ENCODE data around the gene LCE1C. TPM values are rescaled to one million over a fixed set of nuclear protein-coding genes. Genes with fewer than 3 reads are reported as not detected.

Gene LCE1C
- total and polyA plus RNA-seq, 2 of the 4 experiments (the other 2 are of a cell fraction): not detected

DNA sequence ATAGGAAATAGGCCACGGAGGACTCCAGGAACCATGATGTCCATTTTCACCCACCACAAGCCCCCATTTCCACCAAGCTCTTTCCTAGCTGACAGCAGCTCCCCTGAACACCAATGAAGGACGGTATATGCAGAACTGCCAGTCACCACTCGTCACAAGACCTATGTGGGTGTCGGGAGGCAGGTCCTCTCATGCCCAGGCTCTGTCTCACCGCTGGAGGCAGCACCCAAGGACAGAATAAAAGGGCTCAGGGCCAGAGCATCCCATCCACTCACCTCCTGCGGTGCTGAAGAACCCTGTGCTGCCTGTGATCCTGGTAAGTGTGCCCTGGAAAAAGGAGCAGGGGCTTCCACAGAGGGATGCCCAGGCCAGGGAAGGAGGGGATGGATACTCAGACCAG, 31.6 kb downstream of the LCE1C start, which contains the start of gene LCE1F:
LCE1F (plus strand) TSS at position 266 of the 400 bp plus-strand sequence. CDS start 1,232 bp downstream, outside the sequence.
- ATAC-seq (ENCODE audit: low read depth) (no peak), DNase-seq (no peak)
- Histone ChIP-seq H4K20me1 (ENCODE audit: insufficient read depth, low read length) (no peaks in the 10 kb centered on the region), H3K23ac (ENCODE audit: low read depth, low read length) (no peak within 1 kb of the TSS), H3K9me1 (ENCODE audit: insufficient read depth, low read length) (no peaks in the 10 kb centered on the region), H2AK5ac (ENCODE audit: low read depth, low read length) (no peak within 1 kb of the TSS), H3K9me3 (ENCODE audit: control insufficient read depth, insufficient read depth, low read length) (no peaks in the 10 kb centered on the region), H3K79me1 (ENCODE audit: low read depth in 1 of 2, low read length in 2 of 2) (no peaks in the 10 kb centered on the region), H2AFZ (replicated peaks; ENCODE audit: low read length, poor library complexity) (no peak within 1 kb of the TSS), H3K27ac (ENCODE audit: insufficient read depth, low read length) (no peak within 1 kb of the TSS), H3K27me3 (ENCODE audit: control insufficient read depth, insufficient read depth, low read length) (no peaks in the 10 kb centered on the region), H2BK20ac (ENCODE audit: low read depth, low read length) (no peak within 1 kb of the TSS), H3K4ac (ENCODE audit: low read depth, low read length) (no peak within 1 kb of the TSS), H2BK15ac (ENCODE audit: low read depth, low read length) (no peak within 1 kb of the TSS), H3K14ac (replicated peaks; ENCODE audit: low read depth, low read length) (no peak within 1 kb of the TSS), H3K36me3 (ENCODE audit: control insufficient read depth, insufficient read depth, low read length) (no peaks in the 10 kb centered on the region), H4K91ac (ENCODE audit: insufficient read depth, low read depth, low read length) (no peak within 1 kb of the TSS), H3K18ac (ENCODE audit: low read depth, low read length) (no peak within 1 kb of the TSS), H3K4me2 (ENCODE audit: low read depth, low read length) (no peak within 1 kb of the TSS), H3K56ac (ENCODE audit: extremely low read depth, insufficient read depth, low read length) (no peak within 1 kb of the TSS), H3K4me3 (ENCODE audit: insufficient read depth, low read depth, low read length) (no peak within 1 kb of the TSS), H3K4me1 (ENCODE audit: control insufficient read depth, insufficient read depth, low read length) (no peaks in the 10 kb centered on the region), H2BK120ac (ENCODE audit: low read depth, low read length) (no peak within 1 kb of the TSS), H2BK5ac (ENCODE audit: low read depth, low read length, poor library complexity, severe bottlenecking) (no peak within 1 kb of the TSS), H4K8ac (ENCODE audit: low read depth in 2 of 2, low read length in 2 of 2) (no peak within 1 kb of the TSS), H3K9ac (ENCODE audit: low read depth, low read length) (no peak within 1 kb of the TSS), H2AK9ac (replicated peaks; ENCODE audit: low read depth, low read length, poor library complexity) (no peak within 1 kb of the TSS), H4K5ac (ENCODE audit: low read depth, low read length) (no peak within 1 kb of the TSS)
- dilution Hi-C loops (cut with HindIII; ENCODE audit: low sequenced_read_pairs, unreplicated experiment) (no loop called here), in situ Hi-C loops (cut with MboI; ENCODE audit: low sequenced_read_pairs) (no loop called here), intact Hi-C loops (cut with micrococcal nuclease) (no loop called here)
- ChIA-PET POLR2A (ENCODE audit: unreplicated experiment) (no interaction called here), CTCF (no interaction called here)
- no TSS peak for BruUV-seq (replicated peaks)
- no peak for TF ChIP-seq RFX5 (IDR thresholded peaks at IDR 0.05; ENCODE audit: low read depth, low read length)
- TF ChIP-seq, protein P1, sequence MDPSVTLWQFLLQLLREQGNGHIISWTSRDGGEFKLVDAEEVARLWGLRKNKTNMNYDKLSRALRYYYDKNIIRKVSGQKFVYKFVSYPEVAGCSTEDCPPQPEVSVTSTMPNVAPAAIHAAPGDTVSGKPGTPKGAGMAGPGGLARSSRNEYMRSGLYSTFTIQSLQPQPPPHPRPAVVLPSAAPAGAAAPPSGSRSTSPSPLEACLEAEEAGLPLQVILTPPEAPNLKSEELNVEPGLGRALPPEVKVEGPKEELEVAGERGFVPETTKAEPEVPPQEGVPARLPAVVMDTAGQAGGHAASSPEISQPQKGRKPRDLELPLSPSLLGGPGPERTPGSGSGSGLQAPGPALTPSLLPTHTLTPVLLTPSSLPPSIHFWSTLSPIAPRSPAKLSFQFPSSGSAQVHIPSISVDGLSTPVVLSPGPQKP (IDR thresholded peaks at IDR 0.05; ENCODE audit: borderline replicate concordance, low read depth, low read length): no peak
- TF ChIP-seq MAFK (IDR thresholded peaks at IDR 0.05; ENCODE audit: low read depth, low read length): no peak
- no peak for TF ChIP-seq SMC3 (IDR thresholded peaks at IDR 0.05; ENCODE audit: low read depth, low read length)
- no peak for TF ChIP-seq MAZ (IDR thresholded peaks at IDR 0.05; ENCODE audit: borderline replicate concordance, low read depth, low read length)
- TF ChIP-seq POLR2A (IDR thresholded peaks at IDR 0.05; ENCODE audit: low read depth, low read length): no peak
- TF ChIP-seq CHD1 (IDR thresholded peaks at IDR 0.05; ENCODE audit: low read depth, low read length): no peak
- TF ChIP-seq FOS (IDR thresholded peaks at IDR 0.05; ENCODE audit: low read depth, low read length): no peak
- TF ChIP-seq, protein P2, sequence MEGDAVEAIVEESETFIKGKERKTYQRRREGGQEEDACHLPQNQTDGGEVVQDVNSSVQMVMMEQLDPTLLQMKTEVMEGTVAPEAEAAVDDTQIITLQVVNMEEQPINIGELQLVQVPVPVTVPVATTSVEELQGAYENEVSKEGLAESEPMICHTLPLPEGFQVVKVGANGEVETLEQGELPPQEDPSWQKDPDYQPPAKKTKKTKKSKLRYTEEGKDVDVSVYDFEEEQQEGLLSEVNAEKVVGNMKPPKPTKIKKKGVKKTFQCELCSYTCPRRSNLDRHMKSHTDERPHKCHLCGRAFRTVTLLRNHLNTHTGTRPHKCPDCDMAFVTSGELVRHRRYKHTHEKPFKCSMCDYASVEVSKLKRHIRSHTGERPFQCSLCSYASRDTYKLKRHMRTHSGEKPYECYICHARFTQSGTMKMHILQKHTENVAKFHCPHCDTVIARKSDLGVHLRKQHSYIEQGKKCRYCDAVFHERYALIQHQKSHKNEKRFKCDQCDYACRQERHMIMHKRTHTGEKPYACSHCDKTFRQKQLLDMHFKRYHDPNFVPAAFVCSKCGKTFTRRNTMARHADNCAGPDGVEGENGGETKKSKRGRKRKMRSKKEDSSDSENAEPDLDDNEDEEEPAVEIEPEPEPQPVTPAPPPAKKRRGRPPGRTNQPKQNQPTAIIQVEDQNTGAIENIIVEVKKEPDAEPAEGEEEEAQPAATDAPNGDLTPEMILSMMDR (conservative IDR thresholded peaks at IDR 0.05; ENCODE audit: low read depth, low read length): no peak
- TF ChIP-seq, protein P3, sequence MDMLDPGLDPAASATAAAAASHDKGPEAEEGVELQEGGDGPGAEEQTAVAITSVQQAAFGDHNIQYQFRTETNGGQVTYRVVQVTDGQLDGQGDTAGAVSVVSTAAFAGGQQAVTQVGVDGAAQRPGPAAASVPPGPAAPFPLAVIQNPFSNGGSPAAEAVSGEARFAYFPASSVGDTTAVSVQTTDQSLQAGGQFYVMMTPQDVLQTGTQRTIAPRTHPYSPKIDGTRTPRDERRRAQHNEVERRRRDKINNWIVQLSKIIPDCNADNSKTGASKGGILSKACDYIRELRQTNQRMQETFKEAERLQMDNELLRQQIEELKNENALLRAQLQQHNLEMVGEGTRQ (IDR thresholded peaks at IDR 0.05; ENCODE audit: low read depth, low read length): no peak
- 50% methylated on average over 2 of the region's 6 CpGs; no CpG with 5 or more reads in 1 of the 2 experiments for WGBS, 2 experiments (ENCODE audit: extremely low coverage in 2 of 2, insufficient read length in 1 of 2)

Measured in IMR-90 (cell line).